HG02588 (cell line): Measurements from ENCODE around the gene OSBPL8.

Source experiments
- ATAC-seq: cut with Tn5 transposase; IDR thresholded peaks from one replicate; pipeline ENCODE4 v1.9.1; 2021; ENCODE audit warnings: mild to moderate bottlenecking, moderate library complexity; ENCODE audit not compliant: unreplicated experiment

Gene OSBPL8

DNA sequence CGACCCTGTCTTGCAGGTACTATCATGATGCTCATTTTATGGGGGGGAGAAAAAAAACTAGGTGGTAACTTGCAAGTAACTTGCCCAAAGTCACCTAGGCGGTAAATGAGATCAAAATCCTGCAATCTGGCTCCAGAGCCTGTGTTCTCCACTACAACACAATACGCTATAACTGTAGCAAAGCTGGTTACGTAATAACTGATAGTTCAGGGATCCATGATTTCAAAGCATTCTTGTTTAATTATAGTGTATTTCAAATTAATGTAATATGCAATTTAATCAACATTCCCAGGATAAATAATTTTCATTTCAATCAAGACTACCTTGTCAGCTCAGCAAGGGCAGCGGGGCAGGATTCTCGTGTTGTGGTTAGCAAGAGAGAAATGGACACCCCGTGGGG lies 243.1 kb downstream of the OSBPL8 start:
- no peak for ATAC-seq

DNA sequence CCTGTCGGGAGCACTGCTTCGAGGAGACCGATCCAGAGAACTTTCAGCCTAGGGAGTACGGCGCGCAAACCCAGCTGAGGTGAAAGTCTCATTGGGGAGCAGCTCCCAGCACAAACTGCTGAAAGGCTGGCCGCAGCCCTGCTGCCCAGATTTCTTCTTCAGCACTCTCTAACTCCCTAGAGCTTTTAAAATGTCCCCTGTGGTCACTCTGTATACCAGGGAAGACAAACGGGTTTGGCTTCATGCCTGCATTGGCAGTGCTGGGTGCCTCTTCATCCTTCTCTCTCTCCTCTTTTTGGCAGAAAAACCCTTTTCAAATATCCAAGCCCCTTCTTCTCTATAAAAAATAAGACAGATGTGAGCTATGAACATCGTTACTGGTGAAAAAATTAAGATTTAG lies 246.3 kb downstream of the OSBPL8 start:
- ATAC-seq, result no peak

DNA sequence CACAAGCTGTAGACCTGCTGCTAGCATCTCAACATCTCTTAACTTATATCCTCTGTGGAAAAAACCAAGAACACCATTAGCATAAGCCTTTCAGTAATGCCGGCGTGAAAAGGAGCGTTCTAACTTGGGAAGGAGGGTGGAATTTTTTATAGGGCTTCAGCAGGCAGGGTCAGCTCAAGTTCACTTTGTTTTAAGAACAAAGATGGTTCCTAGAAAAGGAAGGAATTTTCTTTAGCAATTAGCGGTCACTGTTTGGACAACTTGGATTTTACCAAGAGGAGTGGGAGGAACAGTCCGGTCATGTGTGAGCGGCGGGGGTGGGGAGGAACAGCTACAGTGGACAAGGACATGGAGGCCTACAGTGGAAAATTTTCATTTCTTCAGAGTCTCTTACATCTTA lies 247.3 kb downstream of the OSBPL8 start:
- no peak for ATAC-seq

DNA sequence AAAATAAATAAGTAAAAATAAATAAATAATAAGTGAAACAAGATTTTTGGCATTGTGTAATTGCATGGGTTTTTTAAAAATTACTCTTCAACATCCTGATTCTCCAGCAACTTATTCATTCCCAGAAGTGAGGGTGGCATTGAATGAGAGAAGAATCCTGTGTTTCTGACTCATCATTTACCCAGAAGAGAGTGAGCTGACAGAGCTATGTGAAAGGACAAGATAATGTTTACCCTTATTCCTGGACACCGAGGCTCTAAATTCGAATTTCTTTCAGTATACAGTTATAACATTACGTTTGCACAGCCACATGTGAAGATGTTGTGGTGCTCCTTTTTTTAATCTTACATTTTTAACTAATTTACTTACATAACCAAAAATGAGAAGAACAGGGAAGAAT lies 247.8 kb downstream of the OSBPL8 start:
- ATAC-seq, result no peak

DNA sequence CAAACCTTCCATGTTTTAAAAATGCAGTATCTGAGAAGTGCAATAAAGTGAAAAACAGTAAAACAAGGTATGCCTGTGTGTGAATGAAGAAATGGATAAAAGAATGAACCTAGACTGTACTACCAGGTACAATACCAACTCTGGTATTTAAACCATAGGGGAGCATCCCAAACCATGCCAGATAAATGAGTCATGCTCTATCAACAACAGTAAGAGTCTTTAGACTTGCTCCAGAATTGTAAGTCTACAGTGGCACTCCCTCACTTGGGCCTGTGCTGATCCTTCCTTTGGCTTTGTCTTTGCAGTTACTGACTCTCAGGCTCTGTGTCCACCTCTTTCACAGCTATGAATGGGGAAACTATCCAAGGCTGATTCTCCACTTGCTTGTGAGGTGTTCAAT lies 249.5 kb downstream of the OSBPL8 start:
- no peak for ATAC-seq

DNA sequence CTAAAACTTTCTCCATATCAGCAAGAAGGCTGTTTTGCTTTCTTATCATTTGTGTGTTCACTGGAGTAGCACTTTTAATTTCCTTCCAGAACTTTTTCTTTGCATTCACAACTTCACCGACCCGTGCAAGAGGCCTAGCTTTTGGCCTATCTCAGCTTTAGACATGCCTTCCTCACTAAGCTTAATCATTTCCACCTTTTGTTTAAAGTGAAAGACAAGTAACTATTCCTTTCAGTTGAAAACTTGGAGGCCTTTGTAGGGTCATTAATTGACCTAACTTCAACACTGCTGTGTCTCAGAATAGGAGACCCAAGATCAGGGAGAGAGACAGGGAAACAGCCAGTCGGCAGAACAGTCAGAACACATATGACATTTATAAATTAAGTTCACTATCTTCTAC lies 250.7 kb downstream of the OSBPL8 start:
- no peak for ATAC-seq

DNA sequence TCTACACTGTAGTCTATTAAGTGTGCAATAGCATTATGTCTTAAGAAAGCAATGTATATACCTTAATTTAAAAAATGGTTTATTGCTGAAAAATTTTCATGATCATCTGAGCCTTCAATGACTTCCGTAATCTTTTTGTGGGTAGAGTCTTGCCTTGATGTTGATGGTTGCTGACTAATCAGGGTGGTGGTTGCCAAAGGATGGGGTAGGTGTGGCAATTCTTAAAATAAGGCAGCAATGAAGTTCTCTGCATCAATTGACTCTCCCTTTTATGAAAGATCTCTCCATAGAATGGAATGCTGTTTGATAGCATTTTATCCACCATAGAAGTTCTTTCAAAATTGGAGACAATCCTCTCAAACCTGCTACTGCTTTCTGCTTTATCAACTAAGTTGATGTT lies 252.5 kb downstream of the OSBPL8 start:
- no peak for ATAC-seq

DNA sequence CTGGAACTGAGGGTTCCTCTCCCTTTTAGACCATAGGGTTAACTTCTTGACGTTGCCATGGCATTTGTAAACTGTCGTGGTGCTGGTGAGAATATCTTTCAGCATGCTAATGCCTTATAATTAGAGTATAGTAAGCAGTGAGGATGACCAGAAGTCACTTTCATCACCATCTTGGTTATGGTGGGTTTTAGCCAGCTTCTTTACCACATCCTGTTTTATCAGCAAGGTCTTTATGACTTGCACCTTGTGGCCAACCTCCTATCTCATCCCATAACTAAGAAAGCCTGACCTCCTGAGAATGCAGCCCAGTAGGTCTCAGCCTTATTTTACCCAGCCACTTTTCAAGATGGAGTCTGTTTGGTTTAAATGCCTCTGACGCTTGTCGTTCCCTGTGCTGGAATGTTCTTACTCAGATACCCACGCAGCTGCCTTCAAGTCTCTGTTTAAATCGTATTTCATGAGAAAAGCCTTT lies 255.5 kb downstream of the OSBPL8 start:
- ATAC-seq, result no peak

DNA sequence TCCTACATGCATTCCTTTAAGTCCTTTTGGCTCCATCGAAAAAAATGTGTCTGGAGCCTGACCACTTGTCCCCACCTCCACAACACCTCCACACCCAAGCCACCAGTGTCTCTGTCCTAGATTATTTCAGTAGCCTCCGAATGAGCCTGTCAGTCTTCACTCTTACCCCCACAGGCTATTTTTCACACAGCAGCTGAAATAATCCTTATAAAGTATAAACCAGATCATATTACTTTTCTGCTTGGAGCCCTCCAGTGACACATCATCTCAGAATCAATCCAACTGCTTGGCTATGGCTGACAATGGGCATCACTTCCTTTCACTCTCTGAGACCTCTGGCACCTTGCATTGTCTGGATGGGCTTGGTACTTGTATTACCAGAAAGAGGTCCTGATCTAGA lies 256.2 kb downstream of the OSBPL8 start:
- ATAC-seq, result no peak
